HepG2 (cell line): Measurements from ENCODE around the gene SLC39A10. TPM values are rescaled to one million over a fixed set of nuclear protein-coding genes. Genes with fewer than 3 reads are reported as not detected.

ENCODE experiments used
- BHLHE40 ChIP-seq: IDR thresholded peaks from 2 replicates; pipeline ENCODE4 v1.6.1; 2011; ENCODE audit warnings: low read length, improper control_type of control experiment
- BRCA1 ChIP-seq: sonication (generic); formaldehyde crosslinking; IDR thresholded peaks from 2 replicates; pipeline ENCODE4 v1.4.0; 2020; ENCODE audit warnings: missing genetic modification reagents
- CEBPB ChIP-seq: IDR thresholded peaks from 2 replicates; pipeline ENCODE4 v1.6.1; 2011; ENCODE audit warnings: low read depth, low read length, improper control_type of control experiment, borderline replicate concordance
- CHCHD3 ChIP-seq: sonication (generic); formaldehyde crosslinking; IDR thresholded peaks from 2 replicates; pipeline ENCODE4 v1.8.0; 2022; ENCODE audit warnings: mild to moderate bottlenecking, missing genetic modification reagents, moderate library complexity
- DMAP1 ChIP-seq: IDR thresholded peaks from 2 replicates; pipeline ENCODE4 v1.6.1; 2016
- GPBP1L1 ChIP-seq: sonication (generic); formaldehyde crosslinking; IDR thresholded peaks from 2 replicates; pipeline ENCODE4 v1.5.0; 2020; ENCODE audit warnings: mild to moderate bottlenecking, missing genetic modification reagents
- KLF12 ChIP-seq: sonication (generic); formaldehyde crosslinking; IDR thresholded peaks from 2 replicates; pipeline ENCODE4 v1.4.0; 2020; ENCODE audit warnings: missing genetic modification reagents, borderline replicate concordance
- MEF2D ChIP-seq: sonication (generic); formaldehyde crosslinking; IDR thresholded peaks from 2 replicates; pipeline ENCODE4 v1.5.1; 2020; ENCODE audit warnings: mild to moderate bottlenecking, missing genetic modification reagents
- NR2F2 ChIP-seq: IDR thresholded peaks from 2 replicates; pipeline ENCODE4 v1.6.1; 2012; ENCODE audit warnings: low read depth, inconsistent platforms, borderline replicate concordance
- PHB2 ChIP-seq: fragments of 450-650 bp; IDR thresholded peaks from 2 replicates; pipeline ENCODE4 v1.6.1; 2018; ENCODE audit not compliant: partially characterized antibody
- PHF20 ChIP-seq: sonication (generic); formaldehyde crosslinking; IDR thresholded peaks from 2 replicates; pipeline ENCODE4 v1.5.0; 2020; ENCODE audit warnings: mild to moderate bottlenecking, missing genetic modification reagents
- SRSF4 ChIP-seq: fragments of 200-400 bp; formaldehyde crosslinking; IDR thresholded peaks from one replicate; pipeline ENCODE4 v1.6.1; 2018; ENCODE audit warnings: mild to moderate bottlenecking, low read depth, low read length, moderate library complexity; ENCODE audit not compliant: poor library complexity, severe bottlenecking
- ZBTB2 ChIP-seq: sonication (generic); formaldehyde crosslinking; IDR thresholded peaks from 2 replicates; pipeline ENCODE4 v1.8.0; 2022; ENCODE audit warnings: low read depth, missing genetic modification reagents
- ZEB1 ChIP-seq: IDR thresholded peaks from 2 replicates; pipeline ENCODE4 v1.6.1; 2012; ENCODE audit warnings: mild to moderate bottlenecking, low read depth, inconsistent platforms; ENCODE audit not compliant: insufficient replicate concordance
- ZFAT ChIP-seq: sonication (generic); formaldehyde crosslinking; conservative IDR thresholded peaks from 2 replicates; pipeline ENCODE4 v1.8.1; 2023; ENCODE audit warnings: missing genetic modification reagents, inconsistent platforms
- ZFX ChIP-seq: sonication (generic); formaldehyde crosslinking; IDR thresholded peaks from 2 replicates; pipeline ENCODE4 v1.4.0; 2020; ENCODE audit warnings: mild to moderate bottlenecking, low read depth, missing genetic modification reagents, moderate library complexity
- ZNF318 ChIP-seq: sonication (generic); formaldehyde crosslinking; IDR thresholded peaks from 2 replicates; pipeline ENCODE4 v1.4.0; 2020; ENCODE audit warnings: mild to moderate bottlenecking, missing genetic modification reagents
- ZNF773 ChIP-seq: sonication (generic); formaldehyde crosslinking; IDR thresholded peaks from 2 replicates; pipeline ENCODE4 v1.4.0; 2020; ENCODE audit warnings: missing genetic modification reagents, borderline replicate concordance
- ZNF891 ChIP-seq: sonication (generic); formaldehyde crosslinking; IDR thresholded peaks from 2 replicates; pipeline ENCODE4 v1.5.0; 2020; ENCODE audit warnings: mild to moderate bottlenecking, missing genetic modification reagents
- polyA plus RNA-seq, 8 experiments: library from polyadenylated mRNA; depleted of rRNA in 3 of 8; stranded (reverse) in 7 of 8; unstranded in 1 of 8; fragments of >200 nt; fragmentation: Illumina TruSeq in 4 of 8; extraction: Trizol in 4 of 8; gene quantifications; 2 replicates each; pipeline versions ENCODE4 v1.2.1 to v1.2.3, GENCODE V29; 2011 to 2016; ENCODE audit warnings: low read depth in 4 of 8, missing spikeins in 1 of 8, mixed read lengths in 1 of 8; ENCODE audit not compliant: insufficient read depth in 1 of 8
- total RNA-seq, 5 experiments: library from RNA; depleted of rRNA; stranded (reverse); fragments of >200 nt; fragmentation: Illumina TruSeq; extraction: Trizol; gene quantifications; 2 replicates each; pipeline ENCODE4 v1.2.3, GENCODE V29; 2016; ENCODE audit warnings: low read depth in 1 of 5

SLC39A10 gene
- total and polyA plus RNA-seq, 2 of the 13 experiments (the other 11 are each of a cell fraction or from before 2014, with no cell fraction given) = 13.2 to 21.0 TPM

- TF ChIP-seq ZNF318 (CRISPR knock-in tag) (no peak; the same call in 1 of the 2 replicates), PHB2 (no peak), ZNF773 (no peak), GPBP1L1 (CRISPR knock-in tag) (no peak), SRSF4 (no peak), CEBPB (no peak), KLF12 (no peak), BHLHE40 (no peak; the same call in 1 of the 2 replicates), PHF20 (CRISPR knock-in tag) (no peak), ZEB1 (peak; percentile 40), ZBTB2 (CRISPR knock-in tag) (0 out of 2 replicates have a peak, but pooled peaks have one; percentile 33), ZNF891 (CRISPR knock-in tag) (no peak), DMAP1 (CRISPR knock-in tag) (peak; percentile 74), NR2F2 (no peak), ZFX (CRISPR knock-in tag) (peak; percentile 81), CHCHD3 (no peak), BRCA1 (CRISPR knock-in tag) (no peak), ZFAT (no peak), MEF2D (peak; percentile 58)
These were observed 861 bp downstream of the SLC39A10 start (continued) for GRCh38 chr2:195657634-195658540.
